H1 (cell line): ENCODE data around the gene LDLRAD4.

ENCODE experiments used
- CHD2 ChIP-seq: IDR thresholded peaks from 2 replicates; pipeline ENCODE4 v1.6.1; 2012; ENCODE audit warnings: low read length, improper control_type of control experiment
- CTCF ChIP-seq, 3 experiments: IDR thresholded peaks; 1 replicate in 2 of 3; 2 replicates in 1 of 3; pipeline versions ENCODE4 v1.5.1 to v1.6.1; 2011; ENCODE audit warnings: low read length in 3 of 3, mild to moderate bottlenecking in 3 of 3, inconsistent platforms in 2 of 3, low read depth in 1 of 3, moderate library complexity in 1 of 3; ENCODE audit not compliant: insufficient read depth in 1 of 3; ENCODE audit errors: control extremely low read depth in 1 of 3
- GTF2F1 ChIP-seq: IDR thresholded peaks from 2 replicates; pipeline ENCODE4 v1.6.1; 2012; ENCODE audit warnings: low read depth, low read length, improper control_type of control experiment, borderline replicate concordance
- MAFK ChIP-seq: IDR thresholded peaks from 2 replicates; pipeline ENCODE4 v1.6.1; 2012; ENCODE audit warnings: low read depth, mild to moderate bottlenecking, improper control_type of control experiment, low read length

GRCh38 chr18:13428319-13428718 lies 209.8 kb downstream of the LDLRAD4 start:
- TF ChIP-seq CHD2 (no peak), GTF2F1 (no peak), CTCF (IDR thresholded peaks at IDR 0.05; ENCODE audit: control extremely low read depth in 1 of 3, insufficient read depth in 1 of 3, low read depth in 1 of 3, low read length in 3 of 3) (no peak), MAFK (no peak)
